ENCODE data around the gene KSR1.

The KSR1 gene

DNA sequence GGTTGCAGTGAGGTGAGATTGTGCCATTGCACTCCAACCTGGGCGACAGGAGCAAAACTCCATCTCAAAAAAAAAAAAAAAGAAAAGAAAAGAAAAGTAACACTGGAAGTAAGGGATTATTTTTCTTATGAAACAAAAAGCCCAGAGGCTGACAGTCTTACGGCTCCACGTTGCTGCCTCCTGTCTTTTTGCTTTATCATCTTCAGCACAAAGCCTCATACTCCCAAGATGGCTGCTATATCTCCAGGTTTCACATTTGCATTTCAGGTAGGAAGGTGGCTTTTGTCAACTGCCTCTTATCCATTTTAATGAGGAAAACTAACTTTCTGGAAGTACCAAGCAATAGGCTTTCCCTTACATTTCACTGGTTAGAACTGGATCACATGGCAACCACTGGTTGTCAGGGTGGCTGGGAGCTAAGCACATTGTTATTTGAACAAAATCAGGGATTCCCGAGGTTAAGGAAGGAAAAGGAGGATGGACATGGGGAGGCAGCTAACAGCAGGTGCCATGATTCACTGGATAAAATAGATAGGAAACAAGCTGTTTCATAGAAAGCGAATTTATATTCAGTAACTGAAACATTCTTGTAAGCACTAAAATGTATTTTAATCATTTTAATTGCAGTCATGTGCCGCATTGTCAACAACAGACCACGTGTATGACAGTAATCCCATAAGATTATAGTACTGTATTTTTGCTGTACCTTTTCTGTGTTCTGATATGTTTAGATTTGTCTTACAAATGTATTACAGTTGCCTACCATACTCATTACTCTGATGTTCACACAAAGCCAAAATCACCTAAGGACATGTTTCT is 58.6 kb downstream of the KSR1 start:
- no peak for DNase-seq (ENCODE audit: low read depth in 2 of 2)

DNA sequence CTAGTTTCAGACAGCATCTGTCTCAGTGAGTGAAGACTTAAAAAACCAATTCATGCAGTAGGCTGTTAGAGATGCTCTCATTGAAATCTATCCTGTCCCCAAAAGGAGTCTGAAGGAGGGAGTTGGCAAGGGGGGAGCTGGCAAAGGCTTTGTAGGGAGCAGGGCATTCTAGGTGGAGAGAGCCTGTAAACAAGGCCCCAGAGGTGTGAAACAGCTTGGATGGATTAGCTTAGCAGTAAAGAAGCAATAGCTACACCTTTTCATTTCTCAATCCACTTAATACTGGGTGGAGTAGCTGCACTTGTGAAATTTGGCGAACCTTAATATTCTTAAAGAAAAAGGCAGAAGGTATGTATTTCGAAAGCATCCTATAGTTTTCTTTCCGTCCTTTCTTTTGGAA is 61.8 kb downstream of the KSR1 start:
- DNase-seq (ENCODE audit: low read depth in 2 of 2) = no peak

DNA sequence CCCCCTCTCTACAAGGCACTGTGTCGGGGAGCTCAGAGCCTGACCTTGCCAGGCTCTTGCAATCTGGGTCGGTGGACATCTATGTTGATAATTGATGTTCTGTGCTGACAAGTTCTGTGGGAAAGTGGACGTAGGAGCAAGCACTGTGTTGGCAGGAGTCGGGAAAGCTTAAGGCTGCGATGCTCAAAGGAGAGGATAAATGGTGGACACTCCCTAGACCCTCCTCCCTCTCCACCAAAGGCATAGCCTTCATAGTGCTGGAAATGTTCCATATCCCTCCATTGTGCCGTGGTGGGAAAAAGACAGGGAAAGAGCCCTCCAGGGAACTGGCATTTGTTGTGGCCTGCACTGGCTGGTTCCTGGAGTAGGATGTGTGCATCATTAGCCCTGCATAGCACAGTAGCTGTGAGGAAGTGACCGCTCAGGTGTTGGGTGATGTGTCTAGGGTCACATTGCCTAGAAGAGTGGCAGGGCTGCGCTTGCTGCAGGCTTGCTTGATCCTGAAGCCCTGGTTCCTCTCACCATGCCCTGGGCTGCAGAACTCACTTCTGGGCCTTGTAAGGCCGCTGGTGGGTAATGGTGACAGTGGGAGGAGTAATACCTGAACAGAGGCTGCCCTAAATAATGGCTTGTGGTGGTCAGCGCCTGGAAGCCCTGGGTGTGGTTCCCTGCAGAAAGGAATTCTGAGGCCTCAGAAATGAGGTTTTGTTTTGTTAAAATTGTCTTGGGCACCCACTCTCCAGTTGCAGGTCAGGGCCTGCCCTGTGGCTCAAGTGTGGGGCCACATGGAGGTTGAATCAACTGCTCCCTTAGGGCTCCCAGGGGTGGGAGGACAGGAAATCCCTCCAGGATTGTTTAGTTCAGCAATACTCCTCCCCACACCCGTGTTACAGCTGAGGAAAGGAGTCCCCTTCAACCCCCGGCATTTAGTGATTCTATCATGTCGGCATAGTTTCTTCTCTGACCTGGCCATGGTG is 62.6 kb downstream of the KSR1 start:
- no peak for DNase-seq (ENCODE audit: low read depth in 2 of 2)

DNA sequence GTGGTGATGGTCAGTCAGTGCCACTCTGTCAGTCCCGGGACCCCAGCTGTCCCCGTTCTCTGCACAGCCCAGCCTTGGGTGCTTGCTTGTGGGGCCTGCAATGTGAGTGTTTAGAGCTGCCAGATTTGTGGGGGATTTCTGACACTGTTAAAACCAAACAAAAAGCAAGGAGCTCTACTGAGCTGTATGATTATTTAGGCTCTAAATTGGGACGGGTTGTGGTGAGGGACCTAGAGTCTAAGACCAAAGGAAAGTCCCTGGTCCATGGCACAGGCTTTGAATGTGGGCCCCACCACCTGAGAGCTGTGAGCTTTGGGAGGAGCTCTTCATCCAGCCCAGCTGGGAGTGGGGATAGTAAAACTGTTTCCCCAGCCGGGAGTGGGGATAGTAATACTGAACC is 63.3 kb downstream of the KSR1 start:
- no peak for DNase-seq (ENCODE audit: low read depth in 2 of 2)

DNA sequence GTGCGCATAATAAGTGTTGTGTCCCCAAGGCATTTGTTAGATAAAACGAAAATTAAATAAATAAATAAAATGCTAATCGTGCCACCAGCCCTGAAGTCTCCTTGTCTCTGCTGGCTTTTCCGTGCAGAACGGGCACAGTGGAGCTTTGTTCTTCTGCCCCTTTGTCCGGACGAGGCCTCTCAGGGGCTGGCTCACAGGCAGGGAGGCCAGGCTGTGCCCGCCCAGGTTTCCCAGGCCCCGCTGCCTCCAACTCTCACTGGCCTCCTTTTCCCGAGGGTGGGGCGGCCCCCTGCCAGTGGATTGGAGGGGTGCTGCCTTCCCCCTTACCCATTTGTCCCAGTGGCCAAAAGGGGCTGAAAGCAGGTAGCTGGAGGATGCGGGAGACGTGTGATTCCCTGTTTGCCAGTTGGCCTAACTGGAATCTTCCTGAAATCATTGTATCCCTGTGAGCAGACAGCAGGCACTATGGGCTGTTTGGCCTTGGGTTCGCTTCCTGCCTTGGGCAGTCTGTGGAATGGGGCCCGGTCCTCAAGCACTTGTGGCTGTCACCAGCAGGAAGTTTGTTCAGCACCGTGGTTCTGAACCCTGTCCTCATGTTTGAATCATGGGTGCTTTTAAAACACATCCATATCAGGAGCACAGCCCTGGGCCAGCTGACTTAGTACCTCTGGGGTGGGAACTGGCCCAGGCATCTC is 64.4 kb downstream of the KSR1 start:
- no peak for DNase-seq (ENCODE audit: low read depth in 2 of 2)

DNA sequence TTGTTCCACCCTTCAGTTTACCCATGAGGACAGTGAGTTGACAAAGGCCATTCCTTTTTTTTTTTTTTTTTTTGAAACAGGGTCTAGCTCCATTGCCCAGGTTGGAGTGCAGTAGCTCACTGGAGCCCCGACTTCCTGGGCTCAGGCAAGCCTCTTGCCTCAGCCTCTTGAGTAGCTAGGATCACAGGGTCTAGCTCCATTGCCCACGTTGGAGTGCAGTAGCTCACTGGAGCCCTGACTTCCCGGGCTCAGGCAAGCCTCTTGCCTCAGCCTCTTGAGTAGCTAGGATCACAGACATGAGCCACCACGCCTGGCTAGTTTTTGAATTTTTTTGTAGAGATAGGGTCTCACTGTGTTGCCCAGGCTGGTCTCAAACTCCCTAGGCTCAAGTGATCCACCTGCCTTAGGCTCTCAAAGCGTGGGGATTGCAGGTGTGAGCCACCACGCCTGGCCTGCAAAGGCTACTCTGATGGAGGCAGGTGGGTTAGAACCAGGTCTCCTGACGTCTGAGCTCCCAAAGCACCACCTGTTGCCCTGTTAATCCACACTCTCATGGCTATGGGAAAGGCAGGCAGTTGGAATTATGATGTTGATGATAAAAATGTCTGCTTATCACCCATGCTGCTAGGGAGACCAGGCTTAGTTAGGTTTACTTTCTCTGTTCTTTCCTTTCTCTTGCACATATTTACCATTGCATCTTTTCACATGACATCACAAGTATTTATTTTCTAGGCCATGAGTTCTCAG is 65.2 kb downstream of the KSR1 start:
- no peak for DNase-seq (ENCODE audit: low read depth in 2 of 2)

DNA sequence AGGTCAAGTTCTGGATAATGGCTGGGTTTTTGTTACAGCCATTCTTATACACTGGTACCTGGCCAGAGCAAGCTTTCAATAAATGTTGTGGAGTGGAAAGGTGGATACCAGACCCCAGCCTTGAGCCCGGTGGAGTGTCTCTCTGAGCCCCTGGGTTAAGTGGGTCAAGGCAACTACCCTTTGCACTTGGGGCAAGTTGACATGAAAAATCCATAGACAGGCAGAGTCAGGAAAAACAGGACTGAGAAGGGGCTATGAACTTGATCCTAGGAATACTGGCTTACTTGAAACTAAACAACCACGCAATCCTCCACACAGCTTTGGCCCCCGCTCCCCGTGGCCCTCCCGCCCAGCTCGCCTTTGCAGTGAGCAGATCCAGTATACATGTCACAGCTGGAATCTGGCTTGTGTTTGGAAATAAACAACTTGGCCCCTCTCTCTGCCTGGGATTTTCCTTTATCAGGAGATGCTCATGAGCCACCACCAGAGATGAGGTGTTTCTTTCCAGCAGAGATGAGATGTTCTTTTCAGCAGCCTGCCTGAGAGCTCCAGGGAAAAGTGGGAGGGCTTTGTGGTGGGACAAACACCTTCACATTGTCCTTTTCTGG is 65.9 kb downstream of the KSR1 start:
- DNase-seq (ENCODE audit: low read depth in 2 of 2) = no peak

DNA sequence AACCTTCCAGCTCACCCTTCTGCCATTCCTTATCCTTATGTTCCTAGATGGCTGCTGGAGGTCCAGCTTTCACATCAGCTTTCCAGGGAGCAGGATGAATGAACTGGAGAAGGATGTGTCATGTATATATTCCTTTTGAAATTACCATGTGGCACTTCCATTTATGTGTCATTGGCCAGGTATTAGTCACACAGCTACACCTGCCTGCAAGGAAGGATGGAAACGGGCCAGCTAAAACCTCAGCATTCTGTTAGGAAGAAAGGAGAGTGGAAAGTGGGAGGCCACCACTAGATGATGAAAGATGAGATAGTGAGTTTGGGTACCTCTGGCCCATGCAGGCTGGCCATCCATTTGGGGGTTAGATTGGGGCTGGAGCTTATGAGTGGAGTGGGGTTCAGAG is 67.5 kb downstream of the KSR1 start:
- DNase-seq (ENCODE audit: low read depth in 2 of 2) = no peak

DNA sequence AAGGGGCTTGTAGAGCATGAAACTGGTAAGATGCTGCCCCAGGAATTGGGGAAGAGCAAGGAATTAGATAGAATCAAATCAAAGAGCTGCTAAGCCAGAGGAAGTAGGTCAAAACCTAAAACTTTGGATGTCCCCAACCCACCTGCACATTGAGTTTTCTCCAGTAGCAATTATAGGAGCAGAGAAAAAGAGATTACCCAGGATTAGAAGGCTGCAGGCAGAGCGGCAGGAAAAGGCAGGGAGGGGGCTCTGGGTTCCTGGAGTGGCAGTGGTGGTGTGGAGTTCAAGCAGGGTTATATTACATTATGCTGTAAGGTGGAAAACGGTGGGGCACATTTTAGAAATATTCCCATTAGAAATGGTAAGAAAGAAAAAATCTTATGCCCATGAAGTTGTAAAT is 68.3 kb downstream of the KSR1 start:
- DNase-seq (ENCODE audit: low read depth in 2 of 2) = no peak

DNA sequence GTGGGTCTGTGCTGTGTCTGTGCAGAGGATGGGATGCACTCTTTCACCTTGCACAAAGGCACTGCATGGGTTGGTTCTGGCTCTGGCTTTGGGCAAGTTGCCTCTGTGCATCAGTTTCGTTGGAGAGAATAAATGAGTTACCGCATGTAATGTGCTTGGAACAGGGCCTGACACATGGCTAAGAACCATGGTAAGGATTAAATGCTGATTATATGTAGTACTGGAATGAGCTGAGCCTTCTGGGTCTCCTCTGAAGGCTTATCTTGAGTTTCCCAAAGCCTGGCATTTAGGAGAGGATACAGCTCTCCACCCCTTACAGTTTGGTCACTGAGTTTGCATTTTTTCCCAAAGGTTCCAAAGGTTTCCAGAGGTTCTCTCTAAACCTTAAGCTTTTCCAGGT is 69.1 kb downstream of the KSR1 start:
- no peak for DNase-seq (ENCODE audit: low read depth in 2 of 2)

DNA sequence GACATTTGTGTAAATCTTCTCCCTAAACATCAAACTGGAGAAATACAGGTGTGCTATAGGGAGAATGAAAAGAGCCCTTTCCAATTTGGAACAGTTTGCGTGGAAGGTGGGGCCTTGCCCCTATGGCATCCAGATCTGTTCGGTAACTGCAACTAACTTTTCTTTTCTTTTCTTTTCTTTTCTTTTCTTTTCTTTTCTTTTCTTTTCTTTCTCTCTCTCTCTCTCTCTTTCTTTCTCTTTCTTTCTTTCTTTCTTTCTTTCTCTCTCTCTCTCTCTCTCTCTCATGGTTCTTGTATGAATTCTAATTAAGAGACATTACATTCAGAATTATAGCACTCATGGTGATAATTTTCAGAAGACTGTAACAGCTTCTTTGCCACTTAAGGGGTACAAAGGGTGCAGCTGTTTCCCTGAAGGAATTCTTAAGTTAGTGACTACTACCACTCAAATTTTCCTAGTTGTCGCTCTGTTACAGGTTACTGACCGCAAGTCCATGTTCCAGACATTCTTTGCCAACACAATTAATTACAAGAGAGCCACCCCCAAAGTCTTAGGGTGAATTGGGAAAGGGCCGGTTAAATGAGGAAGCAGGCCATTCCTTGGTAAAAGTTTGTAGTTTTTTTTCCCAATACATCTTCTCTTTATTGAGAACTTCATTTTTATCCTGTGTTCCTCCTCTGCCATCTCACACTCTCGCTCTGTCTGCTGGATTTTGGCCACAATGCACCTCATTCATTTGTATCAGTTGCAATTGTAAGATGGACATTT is 69.8 kb downstream of the KSR1 start:
- no peak for DNase-seq (ENCODE audit: low read depth in 2 of 2)

DNA sequence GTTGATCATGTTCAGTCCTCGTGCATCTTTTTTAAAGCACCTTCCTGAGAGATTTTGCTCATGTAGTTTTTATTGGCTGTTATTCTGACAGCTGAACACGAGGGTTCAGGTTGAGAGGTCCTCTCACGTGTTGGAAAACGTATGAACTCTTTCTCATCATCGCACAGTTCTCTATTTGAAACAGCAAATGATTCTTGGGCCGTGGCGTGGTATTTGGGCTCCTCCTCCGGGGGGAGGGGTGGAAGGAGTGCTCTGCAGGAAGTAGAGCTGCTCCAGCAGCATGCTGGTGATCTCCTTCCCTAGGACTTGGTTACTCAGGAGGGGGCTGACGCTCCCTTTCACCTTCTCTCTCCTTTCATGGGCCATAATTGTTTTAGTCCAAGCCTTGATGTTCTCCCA is 70.4 kb downstream of the KSR1 start:
- DNase-seq (ENCODE audit: low read depth in 2 of 2) = peak; percentile 38 to 50

DNA sequence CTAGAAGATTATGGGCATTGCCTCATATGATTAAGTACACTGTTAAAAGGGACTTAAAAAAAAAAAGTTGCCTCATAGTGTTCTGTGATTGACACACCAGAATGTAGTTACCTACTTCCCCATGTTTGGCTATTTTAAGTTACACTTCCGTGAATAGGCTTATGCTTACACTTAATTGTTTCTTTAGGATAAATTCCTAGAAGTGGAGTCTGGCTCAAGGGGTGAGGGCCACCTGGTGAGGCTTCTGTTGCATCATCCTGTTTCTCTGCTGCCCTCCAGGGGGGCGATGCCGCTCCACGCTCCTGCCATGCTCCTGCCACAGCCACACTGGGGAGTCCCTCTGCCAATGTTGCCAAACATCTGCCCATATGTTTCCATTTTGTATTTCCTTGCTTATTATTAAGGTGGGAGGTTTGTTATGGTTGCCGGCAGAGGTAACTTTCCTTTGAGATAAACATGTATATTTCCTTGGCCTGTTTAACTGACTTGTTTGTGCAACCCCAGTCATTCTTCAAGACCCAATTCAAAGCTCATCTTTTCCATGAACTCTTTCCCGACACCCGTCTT is 73.1 kb downstream of the KSR1 start:
- no peak for DNase-seq (ENCODE audit: low read depth in 2 of 2)

DNA sequence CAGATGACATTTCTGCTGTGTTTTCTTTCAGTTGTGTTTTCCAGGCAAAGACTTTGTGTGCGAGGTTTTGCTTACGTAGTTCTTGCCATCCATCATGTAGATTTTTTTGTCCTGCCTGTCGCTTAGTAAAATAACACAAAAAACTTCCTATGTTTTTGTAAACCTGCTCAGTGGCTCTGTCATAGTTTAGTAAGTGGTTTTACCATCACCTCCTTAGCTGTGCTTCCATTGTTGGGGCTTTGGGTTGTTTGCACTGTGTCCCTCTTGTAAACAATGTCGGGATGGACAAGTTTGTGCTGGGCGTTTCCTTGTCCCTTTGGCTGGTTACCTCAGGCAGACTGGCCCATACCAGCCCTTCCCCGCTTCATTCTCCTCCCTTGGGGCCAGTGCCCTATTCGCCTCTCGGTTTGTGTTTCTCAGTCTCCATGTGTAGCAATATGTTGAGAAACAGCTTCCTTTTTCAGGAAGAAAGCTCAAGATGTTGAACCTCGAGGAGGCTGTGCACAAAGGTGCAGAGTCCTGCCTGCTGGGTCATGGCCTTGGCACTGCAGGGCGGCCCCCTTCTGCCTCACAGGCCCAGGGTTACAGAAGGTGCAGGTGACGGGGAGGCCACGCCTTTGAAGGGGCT is 74.6 kb downstream of the KSR1 start:
- DNase-seq (ENCODE audit: low read depth in 2 of 2) = no peak

DNA sequence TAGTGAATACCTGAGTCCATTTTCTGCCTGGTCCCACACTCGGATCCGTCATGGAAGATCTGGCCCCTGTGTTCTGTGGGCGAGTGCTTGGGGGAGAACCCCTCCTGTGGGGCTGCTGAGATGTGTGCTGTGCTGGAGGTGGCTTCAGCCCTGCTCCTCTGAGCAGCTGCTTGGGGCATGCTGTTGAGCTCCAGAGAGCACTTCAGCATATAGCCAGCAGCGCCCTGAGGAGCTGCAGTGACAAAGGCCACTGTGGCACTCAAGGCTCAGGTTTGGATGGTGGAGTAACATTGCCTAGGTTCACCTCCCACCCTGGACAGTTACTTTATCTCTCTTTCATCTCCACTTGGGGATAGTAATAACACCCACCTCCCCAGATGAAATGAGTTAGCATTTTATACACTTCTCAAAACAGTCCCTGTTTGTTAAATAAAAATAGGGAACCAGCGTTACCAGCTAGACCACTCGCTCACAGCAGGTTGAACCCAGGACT is 75.3 kb downstream of the KSR1 start:
- no peak for DNase-seq (ENCODE audit: low read depth in 2 of 2)

DNA sequence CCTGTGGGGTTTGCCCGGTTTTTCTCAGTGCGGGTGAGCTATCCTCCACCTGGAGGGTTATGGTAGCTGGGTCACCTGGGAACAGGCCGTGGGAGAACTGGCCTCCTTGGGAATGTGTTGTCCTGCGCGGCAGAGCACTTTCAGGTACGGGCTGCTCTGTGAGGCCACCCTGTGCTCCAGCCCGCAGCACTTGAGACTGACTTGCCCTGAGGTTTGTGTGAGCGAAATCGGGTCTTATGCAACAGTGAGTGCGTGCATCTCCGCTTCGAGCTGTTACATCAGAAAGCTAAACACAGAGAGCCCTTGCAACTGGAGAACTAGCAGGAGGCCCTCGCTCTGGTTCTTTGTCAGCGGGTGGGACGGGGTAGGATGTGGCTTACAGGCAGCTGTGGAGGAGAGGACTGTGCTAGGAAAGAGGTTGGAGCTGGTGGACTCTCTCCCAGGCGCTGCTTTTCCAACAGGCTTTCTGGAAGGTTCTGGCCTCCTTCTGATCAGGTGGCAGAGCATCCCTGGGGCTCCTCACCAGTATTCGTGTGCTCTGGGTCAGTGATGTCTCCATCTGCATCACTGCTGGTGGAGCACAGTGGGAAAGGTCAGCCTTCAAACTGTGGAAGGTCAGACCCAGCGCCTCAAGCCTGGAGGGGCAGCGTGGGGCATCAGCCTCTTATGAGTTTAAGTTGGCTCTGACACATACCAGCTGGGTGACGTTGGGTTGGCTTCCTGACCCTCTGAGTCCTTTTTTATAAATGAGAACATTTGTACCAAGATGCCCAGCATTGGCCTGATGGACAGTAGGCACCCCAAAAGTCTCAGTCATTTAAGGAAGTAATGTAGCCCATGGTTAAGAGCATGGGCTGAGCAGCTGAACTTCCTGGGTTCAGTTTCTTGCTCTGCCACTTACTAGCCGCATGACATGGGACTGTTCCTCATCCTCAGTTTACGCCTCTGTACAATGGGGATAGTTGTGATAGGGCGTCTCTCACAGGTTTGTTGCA is 76.3 kb downstream of the KSR1 start:
- no peak for DNase-seq (ENCODE audit: low read depth in 2 of 2)

DNA sequence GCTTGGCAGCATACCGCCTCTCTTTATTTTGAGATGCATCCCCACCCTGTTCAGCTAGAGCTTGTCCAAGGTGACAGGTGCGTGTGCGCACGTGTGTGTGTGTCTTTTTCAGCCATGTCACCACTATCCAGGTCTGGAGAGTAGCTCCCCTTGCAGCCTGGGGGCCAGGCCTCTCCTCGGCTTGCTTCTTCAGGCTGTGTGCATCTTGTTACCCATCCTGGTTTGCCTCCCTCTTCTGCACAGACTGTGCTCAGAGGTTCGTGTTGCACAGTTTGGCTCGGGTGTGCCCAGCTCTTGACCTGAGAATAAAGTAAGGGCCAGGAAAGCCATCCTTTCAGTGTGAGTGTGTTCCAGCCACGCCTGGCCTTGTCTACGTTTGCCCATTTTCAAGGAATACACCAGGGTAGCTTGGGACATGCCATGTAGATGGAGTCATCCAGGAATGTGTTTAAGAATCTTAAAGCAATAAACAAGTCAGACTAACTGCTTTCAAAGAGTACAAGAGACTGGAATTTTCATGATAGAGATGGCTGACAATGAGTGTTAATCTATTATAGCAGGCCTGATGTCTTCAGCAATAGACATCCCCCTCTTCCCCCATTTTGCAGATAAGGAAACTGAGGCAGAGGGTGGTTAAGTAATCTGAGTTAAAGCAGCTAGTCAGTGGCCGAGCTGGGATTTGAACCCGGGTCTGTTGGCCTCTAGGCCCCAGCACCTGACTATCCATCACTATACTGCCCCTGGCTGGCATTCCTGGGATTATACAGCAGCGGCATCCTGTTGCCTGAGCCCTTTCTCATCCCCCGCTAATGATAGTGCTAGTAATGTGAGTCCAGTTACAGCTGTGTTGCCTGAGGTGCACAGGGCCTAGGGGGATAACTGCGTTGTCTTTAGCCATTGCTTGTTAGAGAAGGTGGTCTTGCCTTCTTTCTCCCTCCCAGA is 77.9 kb downstream of the KSR1 start:
- no peak for DNase-seq (ENCODE audit: low read depth in 2 of 2)
